Caco-2 (cell line): ENCODE results near the gene TMEM132D. TPM values are rescaled to one million over a fixed set of nuclear protein-coding genes. Genes with fewer than 3 reads are reported as not detected.

Experiments
- BruUV-seq: library from RNA; stranded (reverse); fragments of 400-500 nt; replicated peaks from 2 replicates; lab custom pipeline; 2021; lab: Mats Ljungman, UMichigan
- CTCF ChIA-PET: fragments of 300-600 bp; sonication (Branson Sonifier 250); formaldehyde crosslinking; loops from one replicate; lab custom pipeline; 2022; ENCODE audit warnings: antibody characterized with exemption; lab: Charles Lee
- POLR2A ChIA-PET: fragments of 300-600 bp; sonication (Branson Sonifier 250); formaldehyde crosslinking; loops from one replicate; lab custom pipeline; 2022; ENCODE audit warnings: antibody characterized with exemption; lab: Charles Lee
- DNase-seq, 2 experiments: peaks; one replicate each; pipeline versions ENCODE4 v3.0.0 to v3.0.0-alpha.2; 2020 to 2022
- H3K27me3 ChIP-seq: replicated peaks from 2 replicates; pipeline ENCODE4 v1.6.0; 2011; ENCODE audit warnings: low read length; ENCODE audit not compliant: control insufficient read depth, insufficient read depth
- H3K36me3 ChIP-seq: 2 replicates; pipeline ENCODE4 v1.5.1; 2011; ENCODE audit warnings: low read length; ENCODE audit not compliant: control insufficient read depth, insufficient read depth
- H3K4me1 ChIP-seq: fragments of 250-450 bp; sonication (Bioruptor Pico); 2 replicates; pipeline ENCODE4 v1.5.1; 2020; ENCODE audit warnings: mild to moderate bottlenecking
- H3K4me3 ChIP-seq: 2 replicates; pipeline ENCODE4 v1.5.1; 2011; ENCODE audit warnings: low read depth, mild to moderate bottlenecking, control low read depth, low read length
- H3K9me3 ChIP-seq: fragments of 250-450 bp; sonication (Bioruptor Pico); 2 replicates; pipeline ENCODE4 v1.5.1; 2020; ENCODE audit warnings: mild to moderate bottlenecking, moderate library complexity
- H3K27ac Mint-ChIP-seq: one replicate; pipeline ENCODE4 v1.8.0; 2022; ENCODE audit warnings: mixed read lengths; ENCODE audit not compliant: unreplicated experiment
- H3K27me3 Mint-ChIP-seq: one replicate; pipeline ENCODE4 v1.8.0; 2022; ENCODE audit warnings: mixed read lengths; ENCODE audit not compliant: insufficient read depth, unreplicated experiment
- H3K36me3 Mint-ChIP-seq: one replicate; pipeline ENCODE4 v1.8.0; 2022; ENCODE audit warnings: mild to moderate bottlenecking, mixed read lengths; ENCODE audit not compliant: insufficient read depth, unreplicated experiment
- H3K4me1 Mint-ChIP-seq: one replicate; pipeline ENCODE4 v1.8.0; 2022; ENCODE audit warnings: low read depth, mixed read lengths; ENCODE audit not compliant: unreplicated experiment
- H3K4me3 Mint-ChIP-seq: one replicate; pipeline ENCODE4 v1.8.0; 2022; ENCODE audit warnings: mild to moderate bottlenecking, moderate library complexity, mixed read lengths; ENCODE audit not compliant: unreplicated experiment
- H3K9me3 Mint-ChIP-seq: one replicate; pipeline ENCODE4 v1.8.0; 2022; ENCODE audit warnings: mixed read lengths; ENCODE audit not compliant: unreplicated experiment
- intact Hi-C: fragments of 100-400 bp; cut with micrococcal nuclease; formaldehyde crosslinking; loops from one replicate; pipeline ENCODE4 v1.10.0; 2022; ENCODE audit not compliant: unreplicated experiment
- total RNA-seq: library from RNA; stranded (reverse); gene quantifications from 2 replicates; pipeline ENCODE4 v1.2.3, GENCODE V29; 2022
- TF ChIP-seq, protein P1 (sequence below), 2 experiments: fragments of 200-600 bp in 1 of 2; IDR thresholded peaks; 1 replicate in 1 of 2; 2 replicates in 1 of 2; pipeline versions ENCODE4 v1.5.1 to v1.8.0; 2011 to 2022; ENCODE audit warnings: antibody characterized with exemption in 1 of 2, control low read depth in 1 of 2, inconsistent platforms in 1 of 2, low read depth in 1 of 2, low read length in 1 of 2, mild to moderate bottlenecking in 1 of 2, moderate library complexity in 1 of 2; ENCODE audit not compliant: insufficient read depth in 1 of 2, severe bottlenecking in 1 of 2, unreplicated experiment in 1 of 2

TMEM132D gene
- total RNA-seq, 1 experiment from 2014 or later = not detected

GRCh38 chr12:129821964-129822363 lies 81.9 kb downstream of the TMEM132D start:
- H3K9me3 ChIP-seq = no peaks in the 10 kb centered on the region
- no TSS peak for BruUV-seq
- TF ChIP-seq, protein P1, sequence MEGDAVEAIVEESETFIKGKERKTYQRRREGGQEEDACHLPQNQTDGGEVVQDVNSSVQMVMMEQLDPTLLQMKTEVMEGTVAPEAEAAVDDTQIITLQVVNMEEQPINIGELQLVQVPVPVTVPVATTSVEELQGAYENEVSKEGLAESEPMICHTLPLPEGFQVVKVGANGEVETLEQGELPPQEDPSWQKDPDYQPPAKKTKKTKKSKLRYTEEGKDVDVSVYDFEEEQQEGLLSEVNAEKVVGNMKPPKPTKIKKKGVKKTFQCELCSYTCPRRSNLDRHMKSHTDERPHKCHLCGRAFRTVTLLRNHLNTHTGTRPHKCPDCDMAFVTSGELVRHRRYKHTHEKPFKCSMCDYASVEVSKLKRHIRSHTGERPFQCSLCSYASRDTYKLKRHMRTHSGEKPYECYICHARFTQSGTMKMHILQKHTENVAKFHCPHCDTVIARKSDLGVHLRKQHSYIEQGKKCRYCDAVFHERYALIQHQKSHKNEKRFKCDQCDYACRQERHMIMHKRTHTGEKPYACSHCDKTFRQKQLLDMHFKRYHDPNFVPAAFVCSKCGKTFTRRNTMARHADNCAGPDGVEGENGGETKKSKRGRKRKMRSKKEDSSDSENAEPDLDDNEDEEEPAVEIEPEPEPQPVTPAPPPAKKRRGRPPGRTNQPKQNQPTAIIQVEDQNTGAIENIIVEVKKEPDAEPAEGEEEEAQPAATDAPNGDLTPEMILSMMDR (IDR thresholded peaks at IDR 0.05; ENCODE audit: insufficient read depth in 1 of 2, low read depth in 1 of 2, low read length in 1 of 2, severe bottlenecking in 1 of 2, unreplicated experiment in 1 of 2) = no peak
- H3K27ac Mint-ChIP-seq = no peak overlapping the region
- H3K27me3 ChIP-seq = no peaks in the 10 kb centered on the region
- no peak for DNase-seq
- H3K36me3 Mint-ChIP-seq = peaks cover 6% of the 10 kb centered on the region
- no peaks in the 10 kb centered on the region for H3K4me1 Mint-ChIP-seq
- no peak overlapping the region for H3K4me3 ChIP-seq
- no peaks in the 10 kb centered on the region for H3K36me3 ChIP-seq
- H3K4me1 ChIP-seq = no peaks in the 10 kb centered on the region
- no peak overlapping the region for H3K4me3 Mint-ChIP-seq
- ChIA-PET CTCF (no interaction called here), POLR2A (no interaction called here)
- intact Hi-C loops = no loop called here
- H3K27me3 Mint-ChIP-seq = no peaks in the 10 kb centered on the region
- H3K9me3 Mint-ChIP-seq = peaks cover 18% of the 10 kb centered on the region

GRCh38 chr12:129819391-129819790 lies 84.4 kb downstream of the TMEM132D start:
- ChIA-PET POLR2A (no interaction called here), CTCF (no interaction called here)
- H3K27me3 Mint-ChIP-seq = no peaks in the 10 kb centered on the region
- Histone ChIP-seq H3K4me1 (no peaks in the 10 kb centered on the region), H3K27me3 (no peaks in the 10 kb centered on the region), H3K36me3 (no peaks in the 10 kb centered on the region), H3K9me3 (no peaks in the 10 kb centered on the region), H3K4me3 (no peak overlapping the region)
- no TSS peak for BruUV-seq
- intact Hi-C loops = no loop called here
- TF ChIP-seq, protein P1 (IDR thresholded peaks at IDR 0.05; ENCODE audit: insufficient read depth in 1 of 2, low read depth in 1 of 2, low read length in 1 of 2, severe bottlenecking in 1 of 2, unreplicated experiment in 1 of 2) = no peak
- no peak overlapping the region for H3K27ac Mint-ChIP-seq
- no peak overlapping the region for H3K4me3 Mint-ChIP-seq
- DNase-seq = no peak
- no peaks in the 10 kb centered on the region for H3K36me3 Mint-ChIP-seq
- H3K9me3 Mint-ChIP-seq = peaks cover 18% of the 10 kb centered on the region
- no peaks in the 10 kb centered on the region for H3K4me1 Mint-ChIP-seq

GRCh38 chr12:129815846-129816245 lies 88.0 kb downstream of the TMEM132D start:
- H3K36me3 ChIP-seq = no peaks in the 10 kb centered on the region
- no peaks in the 10 kb centered on the region for H3K9me3 Mint-ChIP-seq
- no peak overlapping the region for H3K4me3 Mint-ChIP-seq
- DNase-seq = no peak
- no peaks in the 10 kb centered on the region for H3K4me1 ChIP-seq
- H3K27me3 ChIP-seq = no peaks in the 10 kb centered on the region
- no peak overlapping the region for H3K4me3 ChIP-seq
- H3K27me3 Mint-ChIP-seq = no peaks in the 10 kb centered on the region
- H3K9me3 ChIP-seq = no peaks in the 10 kb centered on the region
- intact Hi-C loops = no loop called here
- ChIA-PET CTCF (no interaction called here), POLR2A (no interaction called here)
- TF ChIP-seq, protein P1 (IDR thresholded peaks at IDR 0.05; ENCODE audit: insufficient read depth in 1 of 2, low read depth in 1 of 2, low read length in 1 of 2, severe bottlenecking in 1 of 2, unreplicated experiment in 1 of 2) = no peak
- no TSS peak for BruUV-seq
- no peak overlapping the region for H3K27ac Mint-ChIP-seq
- no peaks in the 10 kb centered on the region for H3K4me1 Mint-ChIP-seq
- H3K36me3 Mint-ChIP-seq = no peaks in the 10 kb centered on the region
